ENCODE data around the gene GGA3. TPM values are rescaled to one million over a fixed set of nuclear protein-coding genes. Genes with fewer than 3 reads are reported as not detected.

Gene GGA3
- total RNA-seq, 6 experiments from 2014 or later, result 12.4 to 18.9 (median 15.8) TPM

GRCh38 chr17:75231071-75231470, 30.3 kb downstream of the GGA3 start:
- H3K36me3 ChIP-seq, result peaks cover 0 to 62% (median 30%) of the 10 kb centered on the region in 4 donors
- H3K9me3 ChIP-seq, result no peaks in the 10 kb centered on the region
- no peaks in the 10 kb centered on the region for H3K4me1 ChIP-seq
- H3K27ac ChIP-seq, result no peak overlapping the region
- ATAC-seq (no peak), DNase-seq (no peak)
- TF ChIP-seq CTCF (IDR thresholded peaks at IDR 0.05) (no peak), POLR2A (IDR thresholded peaks at IDR 0.05) (no peak)
- WGBS (ENCODE audit: insufficient coverage, low coverage, low lambda C conversion rate, missing lambda C conversion rate), result no CpG with 5 or more reads among the region's 8 CpGs
- intact Hi-C loops (cut with DNase I), result no loop called here
- no peaks in the 10 kb centered on the region for H3K27me3 ChIP-seq
- H3K4me3 ChIP-seq, result no peak overlapping the region

DNA sequence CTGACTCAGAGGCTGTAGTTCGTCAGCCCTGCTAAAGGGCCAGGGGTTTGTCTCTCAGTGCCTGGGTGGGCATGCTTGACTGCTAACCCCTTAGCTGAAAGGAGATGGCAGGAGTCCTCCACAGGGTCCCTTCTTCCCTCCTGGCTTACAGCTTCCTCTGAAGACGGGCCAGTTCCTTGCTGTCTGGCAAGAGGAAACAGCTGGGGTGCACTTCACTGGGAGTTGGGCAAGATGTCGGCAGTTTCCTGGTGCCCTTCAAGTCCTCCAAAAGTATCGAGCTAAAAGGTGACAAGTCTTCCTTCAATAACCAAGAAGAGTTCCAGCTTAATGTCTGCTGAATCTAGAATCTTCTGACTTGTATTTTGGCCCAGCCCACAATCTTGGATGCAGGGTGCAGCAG, 32.6 kb downstream of the GGA3 start:
- no peak for DNase-seq

DNA sequence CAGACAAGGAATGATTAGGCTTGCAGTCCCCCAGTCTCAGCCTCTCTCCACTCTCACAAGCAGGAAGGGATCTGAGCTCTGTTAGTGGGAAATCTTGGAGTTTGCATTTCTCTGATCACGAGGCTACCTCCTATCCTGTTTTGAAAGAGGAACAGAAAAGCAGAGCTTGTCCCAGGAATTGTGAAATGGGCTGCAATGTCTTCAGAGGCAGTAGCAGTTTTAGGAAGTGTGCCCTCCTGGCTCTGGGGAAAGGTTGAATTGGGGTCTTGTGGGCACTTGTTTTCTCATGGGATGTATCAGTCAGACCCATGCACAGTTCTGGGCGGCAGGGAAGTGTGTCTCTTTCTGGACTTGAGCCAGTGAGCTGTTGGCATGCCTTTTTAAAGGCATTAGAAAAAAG, 33.1 kb downstream of the GGA3 start:
- Histone ChIP-seq H3K27me3 (no peaks in the 10 kb centered on the region), H3K9me3 (no peaks in the 10 kb centered on the region), H3K36me3 (peaks cover 0 to 60% (median 18%) of the 10 kb centered on the region in 4 donors), H3K4me3 (no peak overlapping the region), H3K4me1 (no peaks in the 10 kb centered on the region), H3K27ac (no peak overlapping the region)
- ATAC-seq, result peak; percentile 57 to 66 (median 58)
- no peak for TF ChIP-seq CTCF (IDR thresholded peaks at IDR 0.05)
- TF ChIP-seq POLR2A (IDR thresholded peaks at IDR 0.05), result no peak
- 31% methylated on average over 2 of the region's 2 CpGs for WGBS (ENCODE audit: insufficient coverage, low coverage, low lambda C conversion rate, missing lambda C conversion rate)
- intact Hi-C loops (cut with DNase I), result no loop called here
- no peak for DNase-seq

More for the DNA sequence above, 32.6 kb downstream of the GGA3 start:
- no peak overlapping the region for H3K4me3 ChIP-seq
- H3K27me3 ChIP-seq, result no peaks in the 10 kb centered on the region
- H3K27ac ChIP-seq, result peak overlapping the region in 1 of 3 donors; percentile 8
- ATAC-seq, result peak; percentile 31 to 56 (median 34)
- intact Hi-C loops (cut with DNase I), result no loop called here
- peaks cover 0 to 60% (median 18%) of the 10 kb centered on the region in 4 donors for H3K36me3 ChIP-seq
- no peaks in the 10 kb centered on the region for H3K9me3 ChIP-seq
- H3K4me1 ChIP-seq, result no peaks in the 10 kb centered on the region
- no peak for TF ChIP-seq POLR2A (IDR thresholded peaks at IDR 0.05)
- TF ChIP-seq CTCF (IDR thresholded peaks at IDR 0.05), result no peak
- 72% methylated on average over 4 of the region's 4 CpGs for WGBS (ENCODE audit: insufficient coverage, low coverage, low lambda C conversion rate, missing lambda C conversion rate)

DNA sequence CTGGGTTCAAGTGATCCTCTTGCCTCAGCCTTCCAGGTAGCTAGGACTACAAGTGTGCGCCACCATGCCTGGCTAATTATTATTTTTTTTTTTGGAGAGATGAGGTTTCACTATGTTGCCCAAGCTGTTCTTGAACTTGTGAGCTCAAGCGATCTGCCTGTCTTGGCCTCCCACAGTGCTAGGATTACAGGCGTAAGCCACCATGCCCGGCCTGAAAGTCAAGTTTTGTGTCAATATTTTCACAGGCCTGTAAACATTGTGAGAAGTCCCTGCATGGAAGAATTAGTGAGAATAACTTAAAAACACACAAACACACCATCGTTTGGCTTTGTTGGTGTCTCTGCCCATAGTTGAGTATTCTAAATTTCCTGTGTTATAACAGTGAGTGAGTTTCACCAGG, 33.7 kb downstream of the GGA3 start:
- Histone ChIP-seq H3K27me3 (no peaks in the 10 kb centered on the region), H3K4me3 (no peak overlapping the region), H3K36me3 (peaks cover 0 to 57% (median 16%) of the 10 kb centered on the region in 4 donors), H3K9me3 (no peaks in the 10 kb centered on the region), H3K4me1 (no peaks in the 10 kb centered on the region), H3K27ac (no peak overlapping the region)
- no peak for ATAC-seq
- no peak for DNase-seq
- 64% methylated on average over 5 of the region's 5 CpGs for WGBS (ENCODE audit: insufficient coverage, low coverage, low lambda C conversion rate, missing lambda C conversion rate)
- intact Hi-C loops (cut with DNase I), result no loop called here
- TF ChIP-seq POLR2A (IDR thresholded peaks at IDR 0.05) (no peak), CTCF (IDR thresholded peaks at IDR 0.05) (no peak)

DNA sequence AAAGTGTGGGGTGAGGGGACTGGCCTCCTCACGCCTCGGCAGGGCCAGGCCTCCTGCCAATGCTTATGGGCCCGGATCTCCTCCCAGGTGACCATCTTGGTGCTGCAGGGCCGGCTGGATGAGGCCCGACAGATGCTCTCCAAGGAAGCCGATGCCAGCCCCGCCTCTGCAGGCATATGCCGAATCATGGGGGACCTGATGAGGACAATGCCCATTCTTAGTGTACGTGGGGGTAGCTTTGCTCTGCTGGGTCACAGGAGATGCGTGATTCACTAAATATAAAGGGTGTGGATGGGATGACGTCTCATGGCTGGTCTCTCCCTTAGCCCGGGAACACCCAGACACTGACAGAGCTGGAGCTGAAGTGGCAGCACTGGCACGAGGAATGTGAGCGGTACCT, 36.4 kb downstream of the GGA3 start:
- H3K27ac ChIP-seq, result no peak overlapping the region
- ATAC-seq (no peak), DNase-seq (no peak)
- no peaks in the 10 kb centered on the region for H3K9me3 ChIP-seq
- no peaks in the 10 kb centered on the region for H3K4me1 ChIP-seq
- WGBS (ENCODE audit: insufficient coverage, low coverage, low lambda C conversion rate, missing lambda C conversion rate), result 0% methylated on average over 1 of the region's 14 CpGs
- H3K4me3 ChIP-seq, result no peak overlapping the region
- intact Hi-C loops (cut with DNase I), result no loop called here
- H3K27me3 ChIP-seq, result no peaks in the 10 kb centered on the region
- no peak for TF ChIP-seq CTCF (IDR thresholded peaks at IDR 0.05)
- TF ChIP-seq POLR2A (IDR thresholded peaks at IDR 0.05), result no peak
- peaks cover 0 to 38% (median 3%) of the 10 kb centered on the region in 4 donors for H3K36me3 ChIP-seq
